SK-N-SH (cell line): ENCODE results near the gene BRINP1. TPM values are rescaled to one million over a fixed set of nuclear protein-coding genes. Genes with fewer than 3 reads are reported as not detected.

ENCODE experiments used
- CTCF ChIA-PET: fragments of 300-600, 350-600 bp; formaldehyde crosslinking; extraction: SDS; loops from one replicate; lab custom pipeline; 2021; lab: Yijun Ruan, JAX
- POLR2A ChIA-PET: fragments of 350-600 bp; sonication (Branson Sonifier 250); formaldehyde crosslinking; extraction: SDS; loops from one replicate; lab custom pipeline; 2020; ENCODE audit warnings: antibody characterized with exemption, inconsistent platforms; lab: Yijun Ruan, JAX
- DNase-seq: peaks from one replicate; pipeline ENCODE4 v3.0.0; 2012
- H2AFZ ChIP-seq: fragments of 200-600 bp; sonication (generic); 2 replicates; pipeline ENCODE4 v1.8.1; 2016; ENCODE audit warnings: antibody characterized with exemption, mild to moderate bottlenecking, low read depth
- H3F3A ChIP-seq: fragments of 200-600 bp; sonication (generic); replicated peaks from 2 replicates; pipeline ENCODE3; 2016; ENCODE audit warnings: antibody characterized with exemption, mild to moderate bottlenecking; ENCODE audit not compliant: insufficient read depth
- H3K27ac ChIP-seq, 2 experiments: fragments of 200-500 bp in 1 of 2; fragments of 200-600 bp in 1 of 2; sonication (Bioruptor generic) in 1 of 2; sonication (generic), shearing (Covaris generic) in 1 of 2; 2 replicates each; pipeline versions ENCODE4 v1.5.1 to v1.6.1; 2014 to 2016; ENCODE audit warnings: low read depth in 2 of 2, inconsistent platforms in 1 of 2, low read length in 1 of 2, mild to moderate bottlenecking in 1 of 2, mixed read lengths in 1 of 2
- H3K27me3 ChIP-seq: fragments of 200-600 bp; sonication (generic), shearing (Covaris generic); 2 replicates; pipeline ENCODE4 v1.6.1; 2016; ENCODE audit warnings: mixed run types; ENCODE audit not compliant: insufficient read depth
- H3K36me3 ChIP-seq, 2 experiments: fragments of 200-500 bp in 1 of 2; fragments of 200-600 bp in 1 of 2; sonication (Bioruptor generic) in 1 of 2; sonication (generic) in 1 of 2; replicated peaks in 1 of 2; 2 replicates each; pipeline versions ENCODE3 to v1.5.1; 2014 to 2016; ENCODE audit warnings: low read length in 1 of 2, mild to moderate bottlenecking in 1 of 2; ENCODE audit not compliant: insufficient read depth in 2 of 2, control insufficient read depth in 1 of 2
- H3K4me1 ChIP-seq, 2 experiments: fragments of 200-500 bp in 1 of 2; fragments of 200-600 bp in 1 of 2; sonication (Bioruptor generic) in 1 of 2; sonication (generic), shearing (Covaris generic) in 1 of 2; 2 replicates each; pipeline versions ENCODE4 v1.5.1 to v1.6.1; 2014 to 2016; ENCODE audit warnings: low read depth in 1 of 2, low read length in 1 of 2, mixed run types in 1 of 2; ENCODE audit not compliant: insufficient read depth in 2 of 2, control insufficient read depth in 1 of 2
- H3K4me2 ChIP-seq: fragments of 200-600 bp; sonication (generic), shearing (Covaris generic); 2 replicates; pipeline ENCODE4 v1.6.1; 2017; ENCODE audit warnings: mixed run types
- H3K4me3 ChIP-seq, 2 experiments: fragments of 200-500 bp in 1 of 2; fragments of 200-600 bp in 1 of 2; sonication (Bioruptor generic) in 1 of 2; sonication (generic), shearing (Covaris generic) in 1 of 2; 2 replicates each; pipeline versions ENCODE4 v1.5.1 to v1.8.1; 2014 to 2016; ENCODE audit warnings: low read depth in 2 of 2, inconsistent platforms in 1 of 2, low read length in 1 of 2, mild to moderate bottlenecking in 1 of 2, mixed read lengths in 1 of 2, moderate library complexity in 1 of 2
- H3K79me2 ChIP-seq: fragments of 200-600 bp; sonication (generic); 2 replicates; pipeline ENCODE4 v1.8.1; 2017; ENCODE audit warnings: mild to moderate bottlenecking; ENCODE audit not compliant: insufficient read depth
- H3K9ac ChIP-seq: fragments of 200-600 bp; sonication (generic); 2 replicates; pipeline ENCODE4 v1.6.1; 2017; ENCODE audit warnings: mixed run types
- H3K9me2 ChIP-seq: fragments of 200-600 bp; sonication (generic); 2 replicates; pipeline ENCODE4 v1.6.1; 2017; ENCODE audit warnings: mixed run types
- H3K9me3 ChIP-seq: fragments of 200-600 bp; sonication (generic); 2 replicates; pipeline ENCODE4 v1.6.1; 2017; ENCODE audit warnings: mixed run types, mild to moderate bottlenecking, moderate library complexity
- H4K20me1 ChIP-seq: fragments of 200-600 bp; sonication (generic); 2 replicates; pipeline ENCODE4 v1.6.1; 2017; ENCODE audit warnings: mild to moderate bottlenecking, mixed run types; ENCODE audit not compliant: insufficient read depth
- CHD2 ChIP-seq: fragments of 150-350 bp; IDR thresholded peaks from 2 replicates; pipeline ENCODE4 v1.6.1; 2018; ENCODE audit warnings: low read length; ENCODE audit not compliant: partially characterized antibody
- FOXM1 ChIP-seq: IDR thresholded peaks from 2 replicates; pipeline ENCODE4 v1.4.0; 2012; ENCODE audit warnings: low read depth, mild to moderate bottlenecking
- GATA2 ChIP-seq: sonication (generic); formaldehyde crosslinking; IDR thresholded peaks from 2 replicates; pipeline ENCODE4 v1.5.0; 2020; ENCODE audit warnings: mild to moderate bottlenecking, missing genetic modification reagents
- JUND ChIP-seq: IDR thresholded peaks from 2 replicates; pipeline ENCODE4 v1.4.0; 2012
- MXI1 ChIP-seq: IDR thresholded peaks from 2 replicates; pipeline ENCODE4 v1.6.1; 2012; ENCODE audit warnings: mild to moderate bottlenecking, low read depth, low read length, improper control_type of control experiment
- POLR2AphosphoS5 ChIP-seq: IDR thresholded peaks from 2 replicates; pipeline ENCODE4 v1.6.1; 2012; ENCODE audit warnings: low read depth, low read length
- RAD21 ChIP-seq: IDR thresholded peaks from 2 replicates; pipeline ENCODE4 v1.6.1; 2012; ENCODE audit warnings: mild to moderate bottlenecking, low read length
- RXRA ChIP-seq: IDR thresholded peaks from 2 replicates; pipeline ENCODE4 v1.4.0; 2012; ENCODE audit warnings: low read depth, mild to moderate bottlenecking, borderline replicate concordance
- SIN3A ChIP-seq: IDR thresholded peaks from 2 replicates; pipeline ENCODE4 v1.6.1; 2012; ENCODE audit warnings: low read depth, mild to moderate bottlenecking, low read length, moderate library complexity, borderline replicate concordance
- TAF1 ChIP-seq: IDR thresholded peaks from 2 replicates; pipeline ENCODE4 v1.6.1; 2012; ENCODE audit warnings: low read depth, mild to moderate bottlenecking, low read length, moderate library complexity, borderline replicate concordance
- TCF12 ChIP-seq: IDR thresholded peaks from 2 replicates; pipeline ENCODE4 v1.4.0; 2012
- YY1 ChIP-seq: IDR thresholded peaks from 2 replicates; pipeline ENCODE4 v1.4.0; 2012; ENCODE audit warnings: low read depth, mild to moderate bottlenecking
- WGBS: methylation state at CpG from one replicate; pipeline ENCODE4 v1.1.6; 2017; ENCODE audit warnings: low lambda C conversion rate; 5-methylcytosine and 5-hydroxymethylcytosine counted together
- polyA plus RNA-seq, 3 experiments: library from polyadenylated mRNA; depleted of rRNA; stranded (reverse); fragments of >200 nt; gene quantifications; 2 replicates each; pipeline ENCODE4 v1.2.3, GENCODE V29; 2012
- TF ChIP-seq, protein P1 (sequence below): IDR thresholded peaks from 2 replicates; pipeline ENCODE4 v1.4.0; 2012; ENCODE audit warnings: low read depth
- TF ChIP-seq, protein P2 (sequence below): IDR thresholded peaks from 2 replicates; pipeline ENCODE4 v1.4.0; 2012; ENCODE audit warnings: low read depth, borderline replicate concordance
- TF ChIP-seq, protein P3 (sequence below): IDR thresholded peaks from 2 replicates; pipeline ENCODE4; 2012

The BRINP1 gene
- polyA plus RNA-seq, 1 of the 3 experiments (the other 2 are of a cell fraction): 0.41 TPM

DNA sequence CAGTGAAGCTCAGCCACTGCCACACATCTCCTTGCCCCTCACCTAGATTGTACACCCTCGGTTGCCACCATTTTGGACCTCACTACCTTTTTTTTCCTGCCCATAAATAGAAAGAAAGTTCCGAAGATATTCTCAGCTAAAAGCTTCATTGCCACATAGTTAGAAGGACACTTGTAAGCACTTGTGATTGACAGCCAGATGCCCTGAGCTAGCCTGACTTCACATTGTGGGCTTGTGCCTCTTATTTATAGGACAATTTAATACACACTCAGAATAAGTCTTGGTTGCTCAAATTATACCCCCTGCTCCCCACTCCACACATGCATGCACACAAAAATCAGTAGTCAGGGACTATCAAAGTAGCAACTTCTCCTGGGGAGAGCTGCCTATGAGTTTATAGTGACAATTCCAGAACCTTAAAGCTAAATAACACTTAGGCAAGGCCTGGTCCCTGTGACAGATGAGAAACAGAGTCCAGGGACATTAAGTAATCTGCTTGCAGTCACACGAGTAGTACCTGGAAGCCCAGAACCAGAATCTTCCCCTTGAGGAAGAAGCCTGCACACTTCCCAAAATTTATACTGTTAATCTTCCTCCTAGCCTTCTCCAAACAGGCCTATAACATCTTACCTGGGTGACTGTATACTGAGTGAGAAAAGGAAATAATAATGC lies 184.8 kb downstream of the BRINP1 start:
- DNase-seq: no peak
- Histone ChIP-seq H3K9me3 (peaks cover 4% of the 10 kb centered on the region; the same call in 1 of the 2 replicates), H3K27ac (no peak overlapping the region), H3K9me2 (no peaks in the 10 kb centered on the region), H3K4me3 (no peak overlapping the region), H3K27me3 (no peaks in the 10 kb centered on the region), H3K9ac (no peak overlapping the region), H3K79me2 (no peaks in the 10 kb centered on the region), H3K4me1 (no peaks in the 10 kb centered on the region), H4K20me1 (no peaks in the 10 kb centered on the region), H2AFZ (no peak overlapping the region), H3F3A (no peaks in the 10 kb centered on the region), H3K4me2 (no peak overlapping the region), H3K36me3 (no peaks in the 10 kb centered on the region)
- ChIA-PET POLR2A (no interaction called here), CTCF (interaction anchor here (1.3 kb wide), 1 partner anchor 17 kb away, joined by 3 read pairs; no protein-coding TSS in a partner anchor)
- TF ChIP-seq RAD21 (no peak), YY1 (no peak), SIN3A (no peak), JUND (no peak), MXI1 (no peak), CHD2 (no peak), GATA2 (CRISPR knock-in tag) (no peak), TCF12 (no peak)
- TF ChIP-seq, protein P1, sequence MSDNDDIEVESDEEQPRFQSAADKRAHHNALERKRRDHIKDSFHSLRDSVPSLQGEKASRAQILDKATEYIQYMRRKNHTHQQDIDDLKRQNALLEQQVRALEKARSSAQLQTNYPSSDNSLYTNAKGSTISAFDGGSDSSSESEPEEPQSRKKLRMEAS: no peak
- 34% methylated on average over 3 of the region's 3 CpGs for WGBS

DNA sequence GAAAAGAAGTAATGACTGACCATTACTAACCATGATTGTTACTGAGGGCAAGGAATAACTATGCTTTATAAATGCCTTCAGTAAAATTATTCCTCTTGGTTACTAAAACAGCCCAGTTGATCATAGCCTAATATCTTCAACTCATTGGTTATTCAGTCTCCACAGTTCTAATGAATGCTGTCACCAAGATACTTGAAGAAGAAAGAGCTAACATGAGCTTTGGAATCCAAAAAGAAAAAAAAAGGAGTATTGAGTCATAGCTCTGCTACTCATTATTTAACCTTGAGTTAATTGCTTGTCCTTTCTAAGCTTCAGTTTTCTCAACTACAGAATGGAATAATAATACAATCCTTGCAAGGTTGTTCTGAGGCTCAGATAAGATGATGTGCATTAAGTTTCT lies 187.7 kb downstream of the BRINP1 start:
- H3K9me2 ChIP-seq: no peaks in the 10 kb centered on the region
- POLR2A ChIA-PET: no interaction called here
- TF ChIP-seq FOXM1 (no peak), MXI1 (no peak), RXRA (no peak), TAF1 (no peak), POLR2AphosphoS5 (no peak)
- TF ChIP-seq, protein P2, sequence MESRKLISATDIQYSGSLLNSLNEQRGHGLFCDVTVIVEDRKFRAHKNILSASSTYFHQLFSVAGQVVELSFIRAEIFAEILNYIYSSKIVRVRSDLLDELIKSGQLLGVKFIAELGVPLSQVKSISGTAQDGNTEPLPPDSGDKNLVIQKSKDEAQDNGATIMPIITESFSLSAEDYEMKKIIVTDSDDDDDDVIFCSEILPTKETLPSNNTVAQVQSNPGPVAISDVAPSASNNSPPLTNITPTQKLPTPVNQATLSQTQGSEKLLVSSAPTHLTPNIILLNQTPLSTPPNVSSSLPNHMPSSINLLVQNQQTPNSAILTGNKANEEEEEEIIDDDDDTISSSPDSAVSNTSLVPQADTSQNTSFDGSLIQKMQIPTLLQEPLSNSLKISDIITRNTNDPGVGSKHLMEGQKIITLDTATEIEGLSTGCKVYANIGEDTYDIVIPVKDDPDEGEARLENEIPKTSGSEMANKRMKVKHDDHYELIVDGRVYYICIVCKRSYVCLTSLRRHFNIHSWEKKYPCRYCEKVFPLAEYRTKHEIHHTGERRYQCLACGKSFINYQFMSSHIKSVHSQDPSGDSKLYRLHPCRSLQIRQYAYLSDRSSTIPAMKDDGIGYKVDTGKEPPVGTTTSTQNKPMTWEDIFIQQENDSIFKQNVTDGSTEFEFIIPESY: no peak
- TF ChIP-seq, protein P3, sequence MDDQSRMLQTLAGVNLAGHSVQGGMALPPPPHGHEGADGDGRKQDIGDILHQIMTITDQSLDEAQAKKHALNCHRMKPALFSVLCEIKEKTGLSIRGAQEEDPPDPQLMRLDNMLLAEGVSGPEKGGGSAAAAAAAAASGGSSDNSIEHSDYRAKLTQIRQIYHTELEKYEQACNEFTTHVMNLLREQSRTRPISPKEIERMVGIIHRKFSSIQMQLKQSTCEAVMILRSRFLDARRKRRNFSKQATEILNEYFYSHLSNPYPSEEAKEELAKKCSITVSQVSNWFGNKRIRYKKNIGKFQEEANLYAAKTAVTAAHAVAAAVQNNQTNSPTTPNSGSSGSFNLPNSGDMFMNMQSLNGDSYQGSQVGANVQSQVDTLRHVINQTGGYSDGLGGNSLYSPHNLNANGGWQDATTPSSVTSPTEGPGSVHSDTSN: no peak
- TF ChIP-seq, all 33 proteins: peak for 0
- H3K36me3 ChIP-seq: no peaks in the 10 kb centered on the region
- no peaks in the 10 kb centered on the region for H3K4me1 ChIP-seq
- CTCF ChIA-PET: no interaction called here
- H4K20me1 ChIP-seq: no peaks in the 10 kb centered on the region
- H2AFZ ChIP-seq: no peak overlapping the region
- H3K9ac ChIP-seq: no peak overlapping the region
- H3K79me2 ChIP-seq: no peaks in the 10 kb centered on the region
- no peak overlapping the region for H3K27ac ChIP-seq
- no peaks in the 10 kb centered on the region for H3K27me3 ChIP-seq
- no peaks in the 10 kb centered on the region for H3K9me3 ChIP-seq
- no peak overlapping the region for H3K4me2 ChIP-seq
- no peak overlapping the region for H3K4me3 ChIP-seq
- no peak for DNase-seq
- H3F3A ChIP-seq: no peaks in the 10 kb centered on the region
